HPDE6-E6E7 (cell line): ENCODE data around the gene KCNH3.
A peak's percentile ranks its signal among the peaks of the same experiment; 100 is the strongest.

ENCODE experiments used
- DNase-seq: peaks from one replicate; pipeline ENCODE4 v3.0.0; 2011; ENCODE audit warnings: missing footprints; ENCODE audit errors: extremely low spot score

KCNH3 gene

DNA sequence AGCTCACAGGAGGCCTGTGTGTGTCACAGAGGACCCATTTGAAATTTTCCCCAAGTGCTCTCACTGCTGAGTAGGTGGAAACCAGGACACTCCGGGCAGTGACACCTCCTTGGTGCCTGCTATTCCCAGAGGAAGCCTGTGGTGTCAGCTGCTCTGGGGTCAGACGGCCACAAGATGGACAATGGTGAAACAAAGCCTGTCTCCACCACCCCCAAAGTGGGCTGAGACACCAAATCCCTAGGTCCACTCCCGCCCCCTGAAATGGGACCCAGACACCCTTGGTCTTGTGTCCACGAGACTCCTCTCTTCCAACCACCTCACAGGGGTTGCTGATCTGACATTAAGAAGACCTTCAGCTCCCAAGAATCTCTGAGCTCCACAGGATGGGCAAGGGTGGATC lies 7.0 kb downstream of the KCNH3 start:
- no peak for DNase-seq

DNA sequence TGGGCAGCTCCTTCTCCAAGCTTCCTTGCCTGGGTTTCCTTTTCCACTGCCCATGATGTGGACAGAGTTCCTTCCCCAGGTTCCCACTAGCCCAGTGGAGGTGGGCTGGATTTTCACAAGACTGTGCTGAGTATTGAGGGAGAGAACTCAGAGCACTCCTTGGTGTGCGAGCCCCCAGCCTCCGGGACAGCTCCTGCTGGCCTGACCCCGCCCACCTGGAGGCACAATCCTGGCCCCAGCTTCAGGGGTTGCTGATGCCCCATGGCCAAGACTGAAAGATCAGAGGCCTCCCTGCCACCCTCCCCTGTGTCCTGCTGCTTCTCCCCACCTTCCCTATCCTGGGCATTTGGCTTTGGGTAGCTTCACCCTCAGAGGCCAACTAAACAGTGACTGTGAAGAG lies 7.7 kb downstream of the KCNH3 start:
- no peak for DNase-seq

DNA sequence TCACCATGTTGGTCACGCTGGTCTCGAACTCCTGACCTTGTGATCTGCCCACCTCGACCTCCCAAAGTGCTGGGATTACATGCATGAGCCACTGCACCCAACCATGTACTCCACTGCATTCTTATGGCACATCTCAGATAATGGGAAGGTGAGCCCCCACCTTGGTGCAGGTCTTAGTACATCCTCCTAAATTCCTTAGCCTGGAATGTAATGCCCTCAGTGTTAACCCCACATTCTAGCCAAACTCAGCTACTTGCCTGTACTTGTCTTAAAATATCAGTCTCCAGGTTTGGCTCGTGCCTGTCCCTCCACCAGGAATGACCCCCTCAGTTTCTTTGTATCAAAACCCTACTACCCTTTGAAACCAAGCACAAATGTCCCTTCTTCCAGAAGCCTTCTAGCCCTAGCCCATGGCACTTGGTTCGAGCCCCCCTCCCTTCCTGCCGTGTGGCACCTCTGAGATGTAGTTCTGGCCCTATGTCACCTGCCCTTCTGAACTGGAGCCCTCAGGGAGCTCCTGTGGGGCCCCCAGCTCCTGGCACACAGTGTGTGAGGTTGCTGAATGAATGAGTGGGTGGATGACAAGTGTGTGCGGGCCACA lies 8.4 kb downstream of the KCNH3 start:
- DNase-seq: no peak

DNA sequence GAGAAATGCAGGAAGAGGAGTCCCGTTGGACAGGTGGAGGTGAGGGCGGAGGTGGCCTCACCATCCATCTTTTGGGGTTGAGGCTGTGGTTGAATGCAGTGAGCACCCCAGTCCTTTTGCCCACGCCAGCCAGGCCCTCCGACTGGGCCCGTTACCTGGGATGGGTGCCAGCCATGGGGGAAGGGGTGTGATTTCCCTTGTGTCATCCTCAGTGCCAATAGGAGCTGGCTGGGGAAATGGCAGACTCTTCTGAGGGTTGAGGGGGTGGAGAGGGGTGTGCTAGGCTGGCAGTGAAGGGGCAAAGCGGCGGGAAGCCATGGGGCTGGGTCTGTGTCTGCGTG lies 9.6 kb downstream of the KCNH3 start:
- no peak for DNase-seq

DNA sequence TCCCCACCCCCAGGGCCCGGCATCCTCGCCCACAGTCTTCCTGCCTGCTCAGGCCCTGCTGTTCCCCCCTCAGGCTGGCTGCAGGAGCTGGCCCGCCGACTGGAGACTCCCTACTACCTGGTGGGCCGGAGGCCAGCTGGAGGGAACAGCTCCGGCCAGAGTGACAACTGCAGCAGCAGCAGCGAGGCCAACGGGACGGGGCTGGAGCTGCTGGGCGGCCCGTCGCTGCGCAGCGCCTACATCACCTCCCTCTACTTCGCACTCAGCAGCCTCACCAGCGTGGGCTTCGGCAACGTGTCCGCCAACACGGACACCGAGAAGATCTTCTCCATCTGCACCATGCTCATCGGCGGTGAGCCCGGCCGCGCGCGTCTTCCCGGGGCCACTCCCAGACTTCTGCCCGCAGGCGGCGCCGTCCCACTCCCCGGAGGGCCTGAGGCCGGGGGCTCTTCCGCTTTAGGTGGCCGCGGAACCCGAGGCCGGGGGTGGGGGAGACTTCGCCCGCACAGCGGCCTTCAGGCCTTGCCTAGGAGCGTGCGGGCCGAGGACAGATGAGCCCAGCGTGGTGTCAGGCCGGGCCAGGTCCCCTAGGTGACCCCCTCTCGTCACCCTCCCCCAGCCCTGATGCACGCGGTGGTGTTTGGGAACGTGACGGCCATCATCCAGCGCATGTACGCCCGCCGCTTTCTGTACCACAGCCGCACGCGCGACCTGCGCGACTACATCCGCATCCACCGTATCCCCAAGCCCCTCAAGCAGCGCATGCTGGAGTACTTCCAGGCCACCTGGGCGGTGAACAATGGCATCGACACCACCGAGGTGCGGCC lies 10.2 kb downstream of the KCNH3 start:
- DNase-seq: no peak

DNA sequence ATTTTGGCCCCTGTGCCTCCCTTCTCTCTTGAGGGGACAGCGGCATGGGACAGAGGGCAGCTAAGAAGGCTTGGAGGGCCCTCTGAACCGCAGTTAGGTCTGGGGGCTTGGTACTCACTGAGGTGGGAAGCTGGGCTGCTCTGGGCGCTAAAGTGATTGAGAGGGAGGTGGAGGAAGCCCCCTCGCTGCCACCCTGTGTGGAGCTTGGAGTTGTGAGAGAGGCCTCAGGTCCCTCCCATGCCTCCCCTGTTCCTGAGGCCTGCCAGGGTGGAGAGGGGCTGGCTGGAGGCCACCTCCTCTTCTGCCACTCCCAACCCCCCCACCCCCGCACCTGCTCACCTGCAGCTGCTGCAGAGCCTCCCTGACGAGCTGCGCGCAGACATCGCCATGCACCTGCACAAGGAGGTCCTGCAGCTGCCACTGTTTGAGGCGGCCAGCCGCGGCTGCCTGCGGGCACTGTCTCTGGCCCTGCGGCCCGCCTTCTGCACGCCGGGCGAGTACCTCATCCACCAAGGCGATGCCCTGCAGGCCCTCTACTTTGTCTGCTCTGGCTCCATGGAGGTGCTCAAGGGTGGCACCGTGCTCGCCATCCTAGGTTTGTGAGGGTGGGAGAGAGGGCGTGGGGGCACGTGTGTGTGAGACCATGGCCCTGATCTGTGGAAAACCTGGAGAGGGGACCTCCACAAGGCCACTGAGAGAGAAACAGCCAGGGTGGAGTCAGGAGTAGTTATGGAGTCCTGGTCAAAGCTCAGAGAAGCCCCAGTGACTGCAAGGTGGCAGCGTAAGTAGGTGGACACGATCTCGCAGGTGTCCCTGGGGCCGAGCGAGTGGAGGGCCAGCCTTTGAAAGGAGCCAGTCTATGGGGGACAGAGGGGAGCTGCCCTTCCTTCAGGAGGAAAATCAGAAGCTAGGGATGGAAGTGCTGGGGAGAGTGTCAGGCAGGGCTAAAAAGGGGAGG lies 11.2 kb downstream of the KCNH3 start:
- no peak for DNase-seq

DNA sequence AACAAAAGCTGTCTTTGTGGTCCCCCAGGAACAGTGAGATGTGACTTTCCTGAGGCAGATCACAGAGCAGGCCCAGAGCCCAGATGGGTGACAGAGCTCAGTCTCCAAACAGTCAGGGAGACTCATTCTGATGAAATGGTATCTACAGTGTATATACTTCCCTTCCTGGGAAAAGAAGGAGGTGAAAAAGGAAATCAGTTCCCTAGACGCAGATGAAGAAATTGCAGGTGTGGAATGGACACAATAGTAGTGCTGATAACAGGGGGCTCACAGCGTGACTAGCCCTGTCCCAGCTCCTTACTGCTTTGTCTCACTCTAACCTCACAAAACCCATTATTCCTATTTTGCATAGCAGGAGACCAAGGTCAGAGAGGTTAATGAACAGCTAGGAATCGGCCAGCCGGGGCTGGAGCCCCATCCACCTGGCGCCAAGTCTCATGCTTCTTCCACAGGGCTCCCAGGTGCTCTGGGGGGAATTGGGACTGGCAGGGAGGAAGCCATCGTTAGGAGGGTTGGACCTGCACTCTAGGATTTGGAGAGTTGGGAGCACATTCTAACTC lies 11.9 kb downstream of the KCNH3 start:
- DNase-seq: no peak

DNA sequence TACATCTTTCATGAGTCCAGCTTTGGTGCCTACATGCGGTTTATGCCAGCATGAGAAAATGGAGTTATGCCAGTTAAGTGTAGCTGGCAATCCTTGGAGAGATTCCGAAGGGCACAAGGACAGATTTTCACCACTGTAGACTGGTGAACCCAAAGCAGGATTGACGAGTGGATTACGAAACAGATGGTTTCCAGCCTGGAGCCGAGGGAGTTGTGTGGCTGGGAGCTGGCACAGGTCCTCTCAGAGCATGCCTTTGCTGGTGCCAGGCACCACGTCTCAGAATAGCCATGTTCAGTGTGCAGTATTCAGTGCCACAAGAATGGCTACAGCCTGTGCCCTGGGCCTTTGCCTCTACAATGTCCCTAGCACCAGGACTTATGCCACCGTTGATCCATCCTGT lies 13.2 kb downstream of the KCNH3 start:
- no peak for DNase-seq

DNA sequence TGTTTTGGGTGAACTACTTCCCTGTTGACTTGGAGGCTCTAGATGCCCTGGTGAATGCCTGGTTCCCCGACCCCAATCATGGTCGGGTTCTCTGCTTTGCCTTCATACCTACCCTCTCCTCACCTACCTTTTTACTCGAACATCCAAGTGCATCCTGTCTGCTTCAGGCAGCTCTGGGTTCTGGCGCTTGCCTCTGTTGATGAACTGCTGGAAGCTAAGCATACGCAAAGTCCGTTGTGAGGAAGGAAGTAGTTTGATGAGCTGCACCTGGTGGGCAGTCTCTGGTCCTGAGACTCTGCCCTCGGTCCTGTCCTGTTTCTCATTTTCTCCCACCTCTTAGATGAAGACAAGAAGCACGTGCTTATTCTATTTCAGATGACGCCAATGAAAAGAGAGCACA lies 13.6 kb downstream of the KCNH3 start:
- no peak for DNase-seq

DNA sequence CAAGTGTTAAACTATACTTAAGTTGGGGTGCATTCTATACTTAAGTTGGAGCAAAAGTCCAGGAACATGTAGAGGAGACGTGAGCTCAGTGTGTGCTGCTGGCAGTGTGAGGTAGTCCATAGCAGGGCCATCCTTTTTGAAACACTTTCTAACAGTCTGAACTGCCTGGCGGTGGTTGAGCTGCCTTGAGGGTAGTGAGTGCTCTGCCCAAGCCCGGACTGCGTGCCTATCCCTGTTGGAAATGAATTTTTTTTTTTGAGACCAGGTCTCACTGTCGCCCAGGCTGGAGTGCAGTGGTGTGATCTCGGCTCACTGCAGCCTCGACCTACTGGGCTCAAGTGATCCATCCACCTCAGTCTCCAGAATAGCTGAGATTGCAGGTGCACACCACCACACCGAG lies 14.1 kb downstream of the KCNH3 start:
- no peak for DNase-seq

DNA sequence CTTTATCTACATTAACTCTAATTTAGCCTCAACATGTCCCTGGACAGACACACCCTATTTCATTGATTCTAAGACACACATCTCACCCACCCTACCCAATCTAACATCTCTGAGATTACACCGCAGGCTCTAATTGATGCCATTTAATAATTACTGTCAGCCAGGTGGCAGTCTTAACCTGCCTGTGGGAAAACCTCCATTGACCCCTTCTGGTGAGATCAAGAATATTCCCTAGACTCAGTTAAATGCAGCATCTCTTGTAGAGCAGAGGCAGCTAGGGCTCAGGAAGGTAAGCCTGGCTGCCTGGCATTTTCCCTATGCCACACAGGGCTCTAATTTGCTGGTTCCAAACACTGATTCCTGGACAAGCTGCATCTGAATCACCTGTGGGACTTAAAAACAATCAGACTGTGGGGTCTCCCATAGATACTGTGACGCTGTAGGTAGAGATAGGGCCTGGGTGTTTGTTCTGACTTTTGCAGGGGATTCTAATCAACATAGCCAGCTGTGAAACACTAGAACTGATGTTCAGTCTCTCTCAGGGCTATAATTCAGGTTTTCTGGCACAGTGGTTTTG lies 14.8 kb downstream of the KCNH3 start:
- DNase-seq: peak; percentile 77

DNA sequence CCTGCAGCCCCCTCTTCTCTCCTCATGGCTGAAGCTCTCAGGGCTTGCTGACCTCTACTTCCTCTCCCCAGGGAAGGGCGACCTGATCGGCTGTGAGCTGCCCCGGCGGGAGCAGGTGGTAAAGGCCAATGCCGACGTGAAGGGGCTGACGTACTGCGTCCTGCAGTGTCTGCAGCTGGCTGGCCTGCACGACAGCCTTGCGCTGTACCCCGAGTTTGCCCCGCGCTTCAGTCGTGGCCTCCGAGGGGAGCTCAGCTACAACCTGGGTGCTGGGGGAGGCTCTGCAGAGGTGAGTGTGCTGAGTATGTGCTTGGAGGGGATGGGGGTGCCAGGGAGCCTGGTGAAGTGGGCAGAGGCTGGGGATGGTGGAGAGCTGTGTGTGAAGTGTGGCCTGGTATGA lies 15.4 kb downstream of the KCNH3 start:
- no peak for DNase-seq

DNA sequence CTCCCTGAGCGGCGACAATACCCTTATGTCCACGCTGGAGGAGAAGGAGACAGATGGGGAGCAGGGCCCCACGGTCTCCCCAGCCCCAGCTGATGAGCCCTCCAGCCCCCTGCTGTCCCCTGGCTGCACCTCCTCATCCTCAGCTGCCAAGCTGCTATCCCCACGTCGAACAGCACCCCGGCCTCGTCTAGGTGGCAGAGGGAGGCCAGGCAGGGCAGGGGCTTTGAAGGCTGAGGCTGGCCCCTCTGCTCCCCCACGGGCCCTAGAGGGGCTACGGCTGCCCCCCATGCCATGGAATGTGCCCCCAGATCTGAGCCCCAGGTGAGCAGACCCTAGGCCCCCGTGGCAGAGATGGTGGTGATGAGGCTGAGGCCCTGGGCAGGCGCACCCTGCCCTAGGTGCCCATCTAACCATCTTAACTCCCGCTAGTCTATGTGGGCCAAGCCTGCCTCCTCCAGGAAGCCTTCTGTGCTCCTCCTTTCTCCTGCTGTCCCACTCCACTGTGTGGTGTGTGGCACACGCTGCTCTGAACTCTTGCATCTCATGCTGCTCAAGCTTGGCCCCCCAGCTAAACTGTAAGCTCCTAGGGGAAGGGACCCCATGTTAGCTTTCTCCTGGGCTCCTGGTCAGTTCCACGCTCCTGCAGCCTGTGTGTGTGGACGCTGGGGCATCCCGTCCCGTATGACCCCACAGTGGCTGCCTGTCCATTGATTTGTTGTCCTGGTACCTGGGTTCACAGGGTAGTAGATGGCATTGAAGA lies 17.0 kb downstream of the KCNH3 start:
- DNase-seq: no peak

DNA sequence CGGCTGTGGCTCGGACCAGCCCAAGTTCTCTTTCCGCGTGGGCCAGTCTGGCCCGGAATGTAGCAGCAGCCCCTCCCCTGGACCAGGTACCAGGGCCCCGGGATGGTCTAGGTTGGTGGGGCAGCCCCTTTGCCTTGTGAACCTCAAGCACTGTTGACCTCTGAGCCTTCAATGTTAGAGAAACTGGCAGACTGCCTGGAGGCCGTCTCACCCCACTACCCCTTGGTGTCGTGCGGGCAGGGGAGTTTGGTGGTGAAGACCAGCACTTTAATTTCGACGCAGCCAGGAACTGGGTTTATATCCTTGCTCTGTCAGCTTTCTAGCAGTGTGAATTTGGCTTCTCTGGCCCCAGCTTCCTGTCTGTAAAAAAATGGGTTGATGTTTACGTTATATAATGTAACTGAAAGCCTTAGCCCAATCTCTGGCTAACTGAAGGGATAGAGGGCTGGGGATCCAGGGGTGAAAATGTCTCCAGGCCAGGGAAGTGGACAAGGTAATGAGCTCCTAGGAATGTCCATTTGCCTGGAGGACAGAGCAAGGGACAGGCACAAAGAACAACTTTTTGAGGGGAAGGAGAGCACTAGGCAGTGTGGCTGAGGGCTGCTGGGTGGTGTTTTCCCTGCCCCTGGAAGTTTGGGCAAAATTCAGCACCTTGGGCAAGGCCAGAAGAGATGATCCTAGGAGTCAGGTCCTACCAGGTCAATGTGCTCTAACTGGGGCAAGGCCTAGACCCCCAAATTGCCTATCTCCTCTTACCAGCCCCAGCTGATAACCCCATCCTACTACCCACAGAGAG lies 17.8 kb downstream of the KCNH3 start:
- DNase-seq: no peak

DNA sequence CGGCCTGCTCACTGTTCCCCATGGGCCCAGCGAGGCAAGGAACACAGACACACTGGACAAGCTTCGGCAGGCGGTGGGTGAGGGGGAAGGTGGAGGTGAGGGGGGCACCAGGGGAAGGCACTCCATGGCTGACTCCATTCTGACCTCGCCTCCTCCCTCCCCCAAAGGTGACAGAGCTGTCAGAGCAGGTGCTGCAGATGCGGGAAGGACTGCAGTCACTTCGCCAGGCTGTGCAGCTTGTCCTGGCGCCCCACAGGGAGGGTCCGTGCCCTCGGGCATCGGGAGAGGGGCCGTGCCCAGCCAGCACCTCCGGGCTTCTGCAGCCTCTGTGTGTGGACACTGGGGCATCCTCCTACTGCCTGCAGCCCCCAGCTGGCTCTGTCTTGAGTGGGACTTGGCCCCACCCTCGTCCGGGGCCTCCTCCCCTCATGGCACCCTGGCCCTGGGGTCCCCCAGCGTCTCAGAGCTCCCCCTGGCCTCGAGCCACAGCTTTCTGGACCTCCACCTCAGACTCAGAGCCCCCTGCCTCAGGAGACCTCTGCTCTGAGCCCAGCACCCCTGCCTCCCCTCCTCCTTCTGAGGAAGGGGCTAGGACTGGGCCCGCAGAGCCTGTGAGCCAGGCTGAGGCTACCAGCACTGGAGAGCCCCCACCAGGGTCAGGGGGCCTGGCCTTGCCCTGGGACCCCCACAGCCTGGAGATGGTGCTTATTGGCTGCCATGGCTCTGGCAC lies 18.5 kb downstream of the KCNH3 start:
- DNase-seq: no peak

DNA sequence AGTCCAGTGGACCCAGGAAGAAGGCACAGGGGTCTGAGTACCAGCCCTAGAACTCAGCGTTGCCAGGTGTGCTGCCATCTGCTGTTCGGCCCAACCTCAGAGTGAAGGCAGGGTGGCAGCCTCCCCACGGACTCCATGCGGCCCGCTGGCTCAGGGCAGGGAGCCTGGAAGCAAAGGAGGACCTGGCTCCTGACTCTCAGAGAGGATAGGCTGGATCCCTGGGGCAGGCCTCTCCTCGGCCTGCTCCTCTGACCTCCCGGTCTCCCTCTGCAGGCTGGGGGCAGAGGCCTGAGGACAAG lies 19.0 kb downstream of the KCNH3 start:
- no peak for DNase-seq

DNA sequence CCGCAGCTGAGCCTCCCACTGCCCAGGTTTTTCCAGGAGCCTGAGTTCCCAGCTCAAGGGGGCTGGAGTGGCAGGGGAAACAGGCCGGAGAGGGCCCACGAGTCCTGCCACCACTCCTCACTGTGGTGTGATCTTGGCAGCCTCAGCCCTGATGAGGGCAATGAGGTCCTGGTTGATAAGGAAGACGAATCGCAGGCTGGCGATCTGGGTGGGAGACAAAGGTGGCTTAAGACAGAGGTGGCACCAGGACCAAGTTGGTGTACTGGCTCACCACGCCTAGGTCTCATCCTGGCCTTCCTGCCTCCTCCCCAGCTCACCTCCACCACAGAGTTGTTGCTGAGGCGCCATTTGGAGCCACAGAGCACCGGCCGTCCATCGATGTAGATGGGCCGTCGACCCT lies 19.7 kb downstream of the KCNH3 start:
- DNase-seq: no peak

DNA sequence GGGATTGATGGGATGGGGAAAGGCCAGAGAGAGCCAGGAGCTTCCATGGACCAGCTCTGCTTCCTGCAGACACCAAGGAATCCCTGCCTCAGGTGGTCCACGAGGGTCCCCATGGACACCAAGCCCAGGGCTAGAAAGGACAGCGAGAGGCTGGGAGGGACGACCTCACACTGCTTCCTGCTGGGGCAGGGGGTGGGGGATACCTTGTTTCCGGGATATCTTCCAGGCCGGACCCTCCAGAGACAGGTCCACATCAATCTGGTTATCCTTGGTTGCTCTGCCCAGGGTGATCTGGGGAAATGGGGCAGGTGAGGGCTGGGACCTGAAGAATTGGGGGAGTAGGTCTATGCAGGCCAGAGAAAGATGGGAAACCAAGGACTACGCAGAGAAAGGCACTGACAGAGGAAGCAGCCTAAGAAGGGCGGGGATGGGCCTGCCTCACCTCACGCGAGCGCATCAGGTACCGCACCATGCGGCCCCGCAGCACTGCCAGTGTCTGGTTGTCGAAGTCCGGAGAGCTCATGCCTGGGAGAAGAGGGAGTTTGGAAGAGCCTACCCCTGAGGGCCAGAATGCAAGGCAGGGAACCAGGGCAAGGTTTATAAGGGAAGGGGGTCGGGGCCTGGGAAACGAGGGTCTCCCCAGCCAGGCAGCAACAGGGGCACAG lies 20.3 kb downstream of the KCNH3 start:
- no peak for DNase-seq

DNA sequence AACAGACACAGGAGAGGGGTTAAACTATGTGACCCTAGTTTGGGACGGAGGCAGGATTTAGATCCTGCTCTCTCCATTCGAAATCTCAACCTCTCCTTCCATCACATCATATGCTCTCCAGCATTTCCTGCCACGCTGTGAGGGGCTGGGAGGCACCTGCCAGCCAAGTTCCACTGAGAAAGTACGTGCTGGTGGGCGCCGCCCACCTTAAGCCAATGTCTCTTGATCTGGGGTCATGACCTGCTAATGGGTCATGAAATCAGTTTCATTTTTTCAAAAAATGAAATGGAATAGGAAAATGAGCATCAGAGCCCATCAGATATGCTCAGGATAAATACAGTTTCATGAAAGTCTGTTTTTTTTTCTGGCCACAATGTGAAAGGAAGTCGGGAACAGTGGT lies 21.9 kb downstream of the KCNH3 start:
- DNase-seq: no peak
